ENCODE measurements around the gene HSPA12B. TPM values are rescaled to one million over a fixed set of nuclear protein-coding genes. Genes with fewer than 3 reads are reported as not detected.

HSPA12B gene
- total and polyA plus RNA-seq, 2 of the 4 experiments (the other 2 are of a cell fraction): not detected

GRCh38 chr20:3783068-3783489 is 50.6 kb downstream of the HSPA12B start:
- H4K20me1 ChIP-seq (ENCODE audit: insufficient read depth, low read length): peaks cover 50% of the 10 kb centered on the region
- H3K79me1 ChIP-seq (ENCODE audit: low read depth in 1 of 2, low read length in 2 of 2): peaks cover 7 to 40% of the 10 kb centered on the region in 2 experiments; a peak in 3 of 4 replicates
- no peak overlapping the region for H4K8ac ChIP-seq (ENCODE audit: low read depth in 2 of 2, low read length in 2 of 2)
- in situ Hi-C loops (cut with MboI; ENCODE audit: low sequenced_read_pairs): loop anchor here (10.0 kb wide), 1 partner anchor 302 kb away; no protein-coding TSS in a partner anchor
- no peak overlapping the region for H3K56ac ChIP-seq (ENCODE audit: extremely low read depth, insufficient read depth, low read length)
- H2AFZ ChIP-seq (replicated peaks; ENCODE audit: low read length, poor library complexity): no peak overlapping the region
- no peak overlapping the region for H2AK9ac ChIP-seq (replicated peaks; ENCODE audit: low read depth, low read length, poor library complexity)
- 40% methylated on average over 1 of the region's 2 CpGs; no CpG with 5 or more reads in 1 of the 2 experiments for WGBS, 2 experiments (ENCODE audit: extremely low coverage in 2 of 2, insufficient read length in 1 of 2)
- ATAC-seq (ENCODE audit: low read depth) (no peak), DNase-seq (no peak)
- H3K4me1 ChIP-seq (ENCODE audit: control insufficient read depth, insufficient read depth, low read length): peaks cover 16% of the 10 kb centered on the region
- H2BK15ac ChIP-seq (ENCODE audit: low read depth, low read length): no peak overlapping the region
- H2BK20ac ChIP-seq (ENCODE audit: low read depth, low read length): no peak overlapping the region
- H3K4me2 ChIP-seq (ENCODE audit: low read depth, low read length): no peak overlapping the region; the same call in 1 of the 2 replicates
- no peak overlapping the region for H3K18ac ChIP-seq (ENCODE audit: low read depth, low read length)
- no peaks in the 10 kb centered on the region for H3K9me3 ChIP-seq (ENCODE audit: control insufficient read depth, insufficient read depth, low read length)
- TF ChIP-seq, protein P1, sequence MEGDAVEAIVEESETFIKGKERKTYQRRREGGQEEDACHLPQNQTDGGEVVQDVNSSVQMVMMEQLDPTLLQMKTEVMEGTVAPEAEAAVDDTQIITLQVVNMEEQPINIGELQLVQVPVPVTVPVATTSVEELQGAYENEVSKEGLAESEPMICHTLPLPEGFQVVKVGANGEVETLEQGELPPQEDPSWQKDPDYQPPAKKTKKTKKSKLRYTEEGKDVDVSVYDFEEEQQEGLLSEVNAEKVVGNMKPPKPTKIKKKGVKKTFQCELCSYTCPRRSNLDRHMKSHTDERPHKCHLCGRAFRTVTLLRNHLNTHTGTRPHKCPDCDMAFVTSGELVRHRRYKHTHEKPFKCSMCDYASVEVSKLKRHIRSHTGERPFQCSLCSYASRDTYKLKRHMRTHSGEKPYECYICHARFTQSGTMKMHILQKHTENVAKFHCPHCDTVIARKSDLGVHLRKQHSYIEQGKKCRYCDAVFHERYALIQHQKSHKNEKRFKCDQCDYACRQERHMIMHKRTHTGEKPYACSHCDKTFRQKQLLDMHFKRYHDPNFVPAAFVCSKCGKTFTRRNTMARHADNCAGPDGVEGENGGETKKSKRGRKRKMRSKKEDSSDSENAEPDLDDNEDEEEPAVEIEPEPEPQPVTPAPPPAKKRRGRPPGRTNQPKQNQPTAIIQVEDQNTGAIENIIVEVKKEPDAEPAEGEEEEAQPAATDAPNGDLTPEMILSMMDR (conservative IDR thresholded peaks at IDR 0.05; ENCODE audit: low read depth, low read length): no peak
- TF ChIP-seq NFE2L2 (IDR thresholded peaks at IDR 0.05; ENCODE audit: low read depth, low read length) (no peak), CEBPB (IDR thresholded peaks at IDR 0.05; ENCODE audit: low read depth, low read length) (no peak), ELK1 (IDR thresholded peaks at IDR 0.05; ENCODE audit: borderline replicate concordance, low read depth, low read length) (no peak), RAD21 (IDR thresholded peaks at IDR 0.05; ENCODE audit: low read length) (no peak), RFX5 (IDR thresholded peaks at IDR 0.05; ENCODE audit: low read depth, low read length) (no peak), RCOR1 (IDR thresholded peaks at IDR 0.05; ENCODE audit: insufficient replicate concordance, low read length) (no peak), USF2 (IDR thresholded peaks at IDR 0.05; ENCODE audit: low read depth, low read length) (no peak), BHLHE40 (IDR thresholded peaks at IDR 0.05; ENCODE audit: low read depth, low read length) (no peak)
- H2BK5ac ChIP-seq (ENCODE audit: low read depth, low read length, poor library complexity, severe bottlenecking): no peak overlapping the region
- no TSS peak for BruUV-seq (replicated peaks)
- H3K4me3 ChIP-seq (ENCODE audit: insufficient read depth, low read depth, low read length): no peak overlapping the region
- no peak overlapping the region for H2BK120ac ChIP-seq (ENCODE audit: low read depth, low read length)
- no peak overlapping the region for H4K91ac ChIP-seq (ENCODE audit: insufficient read depth, low read depth, low read length)
- no peak overlapping the region for H3K23ac ChIP-seq (ENCODE audit: low read depth, low read length)
- POLR2A ChIA-PET (ENCODE audit: unreplicated experiment): no interaction called here
- CTCF ChIA-PET: no interaction called here
- H3K9ac ChIP-seq (ENCODE audit: low read depth, low read length): no peak overlapping the region
- H3K27me3 ChIP-seq (ENCODE audit: control insufficient read depth, insufficient read depth, low read length): peaks cover 8% of the 10 kb centered on the region; the same call in 1 of the 2 replicates
- H3K9me1 ChIP-seq (ENCODE audit: insufficient read depth, low read length): peaks cover 12% of the 10 kb centered on the region
- dilution Hi-C loops (cut with HindIII; ENCODE audit: low sequenced_read_pairs, unreplicated experiment): no loop called here
- H4K5ac ChIP-seq (ENCODE audit: low read depth, low read length): no peak overlapping the region
- H3K36me3 ChIP-seq (ENCODE audit: control insufficient read depth, insufficient read depth, low read length): peaks cover 11% of the 10 kb centered on the region
- no peak overlapping the region for H2AK5ac ChIP-seq (ENCODE audit: low read depth, low read length)
- no peak overlapping the region for H3K27ac ChIP-seq (ENCODE audit: insufficient read depth, low read length)
- H3K14ac ChIP-seq (replicated peaks; ENCODE audit: low read depth, low read length): no peak overlapping the region
- intact Hi-C loops (cut with micrococcal nuclease): no loop called here
- H3K4ac ChIP-seq (ENCODE audit: low read depth, low read length): no peak overlapping the region

All from IMR-90 (cell line).